RCC 7860 (cell line): ENCODE results near the gene INTS15.

Experiments used
- DNase-seq: peaks from one replicate; pipeline ENCODE4 v3.0.0-alpha.2; 2015; ENCODE audit warnings: low spot score
- FAIRE-seq: peaks from 2 replicates; lab custom pipeline; 2012; peaks lifted over from hg19 to GRCh38; lab: Jason Lieb, UNC

The INTS15 gene

DNA sequence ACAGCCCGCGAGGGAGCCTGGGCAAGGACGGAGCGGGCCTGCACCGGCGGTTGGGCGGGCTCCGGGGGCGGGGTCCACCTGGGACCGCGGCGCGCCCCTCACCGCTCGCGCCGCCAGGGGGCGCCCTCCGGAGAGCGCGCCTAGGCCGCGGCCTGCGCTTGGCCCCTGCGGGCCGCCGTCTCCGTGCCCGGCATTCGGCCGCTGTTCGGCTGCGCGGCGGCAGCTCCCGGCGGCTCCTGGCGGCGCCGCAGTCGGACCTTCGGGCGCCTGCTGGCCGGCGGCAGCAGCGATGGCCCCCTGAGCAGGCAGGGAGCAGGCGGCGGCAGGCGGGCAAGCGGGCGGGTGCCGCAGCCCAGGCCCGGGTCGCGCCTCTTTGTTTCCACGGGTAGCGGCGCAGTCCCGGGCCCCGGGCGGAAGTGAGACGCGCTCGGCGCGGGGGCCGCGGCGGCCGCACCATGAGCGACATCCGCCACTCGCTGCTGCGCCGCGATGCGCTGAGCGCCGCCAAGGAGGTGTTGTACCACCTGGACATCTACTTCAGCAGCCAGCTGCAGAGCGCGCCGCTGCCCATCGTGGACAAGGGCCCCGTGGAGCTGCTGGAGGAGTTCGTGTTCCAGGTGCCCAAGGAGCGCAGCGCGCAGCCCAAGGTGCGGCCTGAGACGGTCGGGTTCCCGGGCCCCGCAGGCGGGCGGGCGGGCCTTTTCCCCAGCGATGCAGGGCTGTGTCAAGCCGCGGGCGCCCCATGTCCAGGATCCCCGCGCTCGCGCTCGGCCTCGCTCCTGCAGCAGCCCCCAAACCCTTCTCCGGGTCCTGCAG lies at the start of gene INTS15:
TSS of gene INTS15 (plus strand) at position 193 of the 816 bp plus-strand sequence. CDS start at position 456, 263 bp downstream.
- DNase-seq, result peak; percentile 54
- FAIRE-seq, result no peak

DNA sequence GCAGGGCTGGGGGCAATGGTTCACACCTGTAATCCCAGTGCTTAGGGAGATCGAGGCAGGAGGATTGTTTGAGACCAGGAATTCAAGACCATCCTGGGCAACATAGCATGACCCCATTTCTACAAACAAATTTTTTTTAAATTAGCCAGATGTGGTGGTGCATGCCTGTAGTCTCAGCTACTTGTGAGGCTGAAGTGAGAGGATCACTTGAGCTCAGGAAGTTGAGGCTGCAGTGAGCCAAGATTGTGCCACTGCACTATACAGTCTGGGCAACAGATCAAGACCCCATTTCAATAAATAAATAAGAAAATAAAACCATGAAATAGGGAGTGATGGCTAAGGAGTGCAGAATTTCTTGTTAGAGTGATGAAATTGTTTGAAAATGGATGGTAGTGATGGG lies 47.5 kb upstream of the INTS15 start:
- no peak for DNase-seq
- no peak for FAIRE-seq

DNA sequence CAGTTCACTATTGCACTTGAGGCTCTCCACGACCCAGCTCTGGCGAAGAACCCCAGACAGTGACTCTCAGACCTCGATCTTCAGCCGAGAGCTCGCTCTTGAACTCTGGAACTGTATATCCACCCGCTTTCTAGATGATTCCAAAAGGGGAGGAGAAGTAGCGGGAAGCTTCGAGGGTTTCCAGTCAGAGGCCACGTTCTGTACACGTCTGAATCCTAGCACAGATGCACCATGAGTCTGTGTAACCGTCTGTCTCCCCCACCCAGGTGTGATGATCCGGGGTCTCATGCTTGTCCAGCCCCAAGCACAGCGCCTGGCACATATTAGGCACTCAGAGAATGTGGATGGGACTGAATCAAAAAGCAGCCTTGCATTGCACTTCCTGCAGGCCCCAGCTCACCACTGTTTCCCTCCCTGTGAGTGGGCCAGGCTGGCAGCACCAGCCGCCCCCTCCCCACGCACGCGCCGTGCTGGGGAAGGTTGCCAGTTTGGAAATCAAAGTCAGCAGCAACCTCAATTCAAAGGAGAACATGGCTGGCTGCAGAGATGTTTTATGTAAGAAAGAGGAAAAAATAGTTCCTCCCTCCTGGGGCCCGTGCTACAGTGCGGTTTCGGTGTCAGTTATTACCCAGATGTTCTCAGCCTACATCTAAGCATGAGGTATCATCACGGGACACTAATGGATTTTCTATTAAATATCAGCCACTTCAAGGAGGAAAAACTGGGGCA lies 44.3 kb upstream of the INTS15 start:
- DNase-seq (no peak), FAIRE-seq (no peak)

DNA sequence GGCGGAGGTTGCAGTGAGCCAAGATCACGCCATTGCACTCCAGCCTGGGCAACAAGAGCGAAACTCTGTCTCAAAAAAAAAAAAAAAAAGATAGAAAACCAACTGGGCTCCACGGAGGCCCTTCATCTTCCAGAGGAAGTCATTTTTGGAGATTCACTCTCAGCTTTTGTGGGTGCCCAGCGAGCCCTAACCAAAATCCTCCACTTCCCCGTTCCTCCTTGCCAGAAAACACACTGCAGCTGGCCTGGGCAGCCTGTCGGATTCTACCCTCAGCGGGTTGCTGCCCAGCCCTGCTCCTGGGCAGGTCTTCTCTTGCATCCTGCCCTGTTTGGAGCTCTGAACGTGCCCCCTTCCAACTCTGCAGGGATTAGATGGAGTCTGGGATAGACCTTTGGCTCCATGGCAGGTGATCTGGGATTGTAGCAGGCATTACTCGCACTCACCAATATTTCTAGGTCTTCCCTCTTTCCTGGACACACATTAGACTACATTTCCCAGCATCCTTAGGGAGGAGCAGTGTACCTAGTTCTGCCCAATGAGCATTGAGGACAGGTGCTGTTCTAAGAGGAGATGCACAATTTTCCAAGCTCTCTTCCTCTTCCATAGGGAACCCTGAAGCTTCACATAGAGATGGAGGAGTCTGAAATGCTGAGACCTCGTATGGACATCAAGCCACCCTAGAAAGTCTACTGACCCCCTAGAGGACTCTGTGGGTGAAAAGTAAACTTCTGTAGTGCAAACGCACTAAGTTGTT lies 43.1 kb upstream of the INTS15 start:
- FAIRE-seq (no peak), DNase-seq (no peak)

DNA sequence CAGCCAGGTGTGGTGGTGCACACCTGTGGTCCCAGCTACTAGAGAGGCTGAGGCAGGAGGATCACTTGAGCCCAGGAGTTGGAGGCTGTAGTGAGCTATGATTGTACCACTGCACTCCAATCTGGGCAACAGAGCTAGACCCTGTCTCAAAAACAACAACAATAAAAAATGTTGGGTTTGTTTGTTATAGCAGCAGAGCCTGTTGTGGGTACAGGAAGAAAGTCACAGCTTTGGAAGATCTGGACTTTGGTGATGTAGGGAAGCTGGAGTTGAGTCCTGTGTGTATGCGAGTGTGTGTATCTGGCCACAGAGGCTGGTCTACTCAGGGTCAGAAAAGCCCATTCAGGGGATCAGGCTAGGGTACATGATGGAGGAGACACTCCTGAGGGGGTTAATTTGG lies 42.4 kb upstream of the INTS15 start:
- FAIRE-seq, result no peak
- DNase-seq, result no peak

DNA sequence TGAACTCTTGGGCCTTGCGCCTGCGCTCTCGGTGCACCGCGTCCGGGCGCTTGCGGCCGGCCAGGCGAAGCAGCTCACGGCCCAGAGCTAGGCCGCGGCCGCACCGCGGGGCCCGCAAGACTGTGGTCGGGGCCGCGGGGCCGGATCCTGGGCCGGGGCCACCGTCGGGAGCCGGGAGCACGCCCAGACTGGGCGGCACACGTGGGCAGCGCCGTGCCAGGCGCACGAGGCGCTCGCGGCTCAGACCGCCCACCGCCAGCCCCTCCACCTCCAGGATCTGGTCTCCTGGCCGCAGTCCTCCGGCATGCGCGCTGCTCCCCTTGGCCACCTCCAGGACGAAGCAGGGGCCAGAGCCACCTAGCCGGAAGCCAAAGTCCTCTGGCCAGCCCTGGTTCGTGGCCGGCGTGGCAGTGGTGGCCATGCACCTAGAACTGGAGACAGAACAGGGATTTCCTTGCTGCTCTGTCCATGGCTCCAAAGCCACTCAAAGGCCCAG lies 38.8 kb upstream of the INTS15 start, which contains the start of gene GRID2IP:
TSS of gene GRID2IP (minus strand) at position 446 of the 496 bp plus-strand sequence. CDS start at position 421, 25 bp downstream.
- DNase-seq, result no peak
- FAIRE-seq, result no peak

DNA sequence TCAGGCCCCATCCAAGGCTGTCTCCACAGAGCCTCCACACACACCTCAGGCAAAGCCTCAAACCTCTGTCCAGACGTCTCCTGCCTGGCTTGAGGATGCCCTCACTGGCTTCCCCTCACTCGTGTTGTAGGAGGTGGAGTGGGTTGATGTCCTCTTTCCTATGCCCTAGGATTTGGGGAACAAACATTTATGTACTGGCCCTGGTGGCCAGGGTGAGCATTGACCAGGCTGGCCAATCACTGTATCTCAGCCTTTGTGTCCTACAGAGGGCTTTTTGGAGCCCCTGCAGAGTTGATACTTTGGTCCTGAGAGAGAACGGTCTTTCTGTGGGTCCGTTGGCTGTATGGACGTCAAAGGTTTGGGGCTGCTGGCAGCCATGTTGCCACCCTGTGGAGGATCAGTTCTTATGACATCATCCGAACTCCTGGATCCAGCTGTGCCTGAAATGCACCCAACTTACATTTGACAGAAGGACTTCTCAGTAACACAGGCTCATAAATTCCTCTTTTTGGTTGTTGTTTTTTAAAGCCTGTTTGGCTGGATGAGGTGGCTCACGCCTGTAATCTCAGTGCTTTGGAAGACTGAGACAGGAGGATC lies 36.3 kb upstream of the INTS15 start:
- FAIRE-seq, result no peak
- no peak for DNase-seq

DNA sequence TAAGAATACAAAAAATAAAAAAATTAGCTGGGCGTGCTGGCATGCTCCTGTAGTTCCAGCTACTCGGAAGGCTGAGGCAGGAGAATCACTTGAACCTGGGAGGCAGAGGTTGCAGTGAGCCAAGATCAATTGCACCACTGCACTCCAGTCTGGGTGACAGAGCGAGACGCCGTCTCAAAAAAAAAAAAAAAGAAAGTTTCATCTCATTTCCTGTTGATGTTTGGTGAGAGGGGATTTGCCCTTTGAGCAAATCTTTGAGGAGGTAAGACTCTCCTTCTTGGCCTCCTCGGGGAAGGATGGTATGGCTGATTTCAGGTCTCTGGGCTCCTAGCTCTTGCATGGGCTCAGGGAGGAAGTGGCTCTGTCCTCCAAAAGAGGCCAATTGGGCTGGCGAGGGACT lies 35.0 kb upstream of the INTS15 start:
- no peak for FAIRE-seq

DNA sequence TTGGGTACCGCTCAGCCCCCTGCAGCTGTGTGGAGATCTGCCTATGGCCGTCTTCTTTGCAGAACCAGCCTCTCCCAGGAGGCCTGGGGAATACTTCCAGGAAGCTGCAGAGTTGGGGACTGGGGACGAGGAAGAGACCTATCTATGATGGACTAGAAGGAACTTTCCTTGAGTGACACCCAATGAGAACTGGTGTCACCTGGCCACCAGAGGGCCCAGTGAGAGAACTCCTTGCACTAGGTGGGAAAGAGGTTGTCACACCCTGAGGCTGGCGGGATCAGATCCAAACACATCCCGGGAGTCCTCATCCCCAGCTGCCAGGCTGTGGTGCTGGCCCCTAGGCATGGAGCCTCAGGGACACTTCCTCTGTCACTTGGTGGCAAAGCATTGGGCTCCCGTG lies 33.6 kb upstream of the INTS15 start:
- DNase-seq (no peak), FAIRE-seq (no peak)

More for the DNA sequence above, 35.0 kb upstream of the INTS15 start:
- no peak for DNase-seq

DNA sequence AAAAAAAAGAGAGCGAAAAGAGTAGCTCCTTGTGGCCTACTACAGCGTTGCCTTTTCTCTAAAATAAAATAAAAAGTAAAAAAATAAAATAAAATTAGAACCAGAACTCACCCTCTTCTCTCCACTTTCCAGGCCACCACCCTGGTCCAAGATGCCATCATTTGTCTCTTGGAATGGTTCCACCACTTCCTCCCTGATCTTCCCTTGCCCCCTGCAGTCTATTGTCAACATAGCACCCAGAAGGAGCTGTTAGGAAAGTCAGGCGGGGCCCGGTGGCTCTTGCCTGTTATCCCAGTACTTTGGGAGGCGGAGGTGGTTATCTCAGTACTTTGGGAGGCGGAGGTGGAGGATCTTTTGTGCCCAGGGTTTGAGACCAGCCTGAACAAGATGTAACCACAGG lies 31.0 kb upstream of the INTS15 start:
- DNase-seq (peak; percentile 29), FAIRE-seq (peak; percentile 18)

DNA sequence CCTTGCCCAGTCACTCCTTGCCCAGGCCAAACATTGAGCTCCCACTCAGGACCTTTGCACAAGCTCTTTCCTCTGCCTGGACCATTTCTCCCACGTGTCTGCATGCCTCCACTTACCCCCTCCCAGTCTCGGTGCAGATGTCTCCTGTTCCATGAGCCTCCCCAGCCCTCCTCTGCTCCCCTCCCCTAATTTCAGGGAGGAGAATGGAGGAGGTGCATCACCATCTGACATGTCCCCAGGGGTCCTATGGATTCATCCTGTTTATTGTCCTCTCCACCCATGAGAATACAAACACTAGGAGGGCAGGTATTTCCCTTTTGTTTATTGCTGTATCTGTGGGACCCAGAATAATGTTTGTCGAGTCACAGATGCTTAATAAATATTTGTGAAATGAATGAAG lies 29.9 kb upstream of the INTS15 start:
- DNase-seq (no peak), FAIRE-seq (no peak)

DNA sequence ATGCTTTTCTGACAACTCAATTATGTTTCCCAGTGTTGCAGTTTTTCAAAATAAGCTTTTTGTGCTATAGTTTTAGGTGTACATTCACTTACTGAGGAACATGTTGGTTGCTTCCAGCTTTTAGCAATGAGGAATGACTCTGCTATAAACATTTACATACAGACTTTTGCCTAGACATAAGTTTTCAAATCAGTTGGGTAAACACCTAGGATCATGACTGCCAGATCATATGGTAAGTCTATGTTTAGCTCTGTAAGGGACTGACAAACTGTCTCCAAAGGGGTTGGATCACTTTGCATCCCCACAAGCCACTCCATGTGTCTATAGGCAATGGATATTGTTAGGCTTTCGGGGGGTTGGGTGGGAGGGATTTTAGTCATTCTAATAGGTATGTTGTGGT lies 27.7 kb upstream of the INTS15 start:
- DNase-seq, result no peak
- FAIRE-seq, result no peak

DNA sequence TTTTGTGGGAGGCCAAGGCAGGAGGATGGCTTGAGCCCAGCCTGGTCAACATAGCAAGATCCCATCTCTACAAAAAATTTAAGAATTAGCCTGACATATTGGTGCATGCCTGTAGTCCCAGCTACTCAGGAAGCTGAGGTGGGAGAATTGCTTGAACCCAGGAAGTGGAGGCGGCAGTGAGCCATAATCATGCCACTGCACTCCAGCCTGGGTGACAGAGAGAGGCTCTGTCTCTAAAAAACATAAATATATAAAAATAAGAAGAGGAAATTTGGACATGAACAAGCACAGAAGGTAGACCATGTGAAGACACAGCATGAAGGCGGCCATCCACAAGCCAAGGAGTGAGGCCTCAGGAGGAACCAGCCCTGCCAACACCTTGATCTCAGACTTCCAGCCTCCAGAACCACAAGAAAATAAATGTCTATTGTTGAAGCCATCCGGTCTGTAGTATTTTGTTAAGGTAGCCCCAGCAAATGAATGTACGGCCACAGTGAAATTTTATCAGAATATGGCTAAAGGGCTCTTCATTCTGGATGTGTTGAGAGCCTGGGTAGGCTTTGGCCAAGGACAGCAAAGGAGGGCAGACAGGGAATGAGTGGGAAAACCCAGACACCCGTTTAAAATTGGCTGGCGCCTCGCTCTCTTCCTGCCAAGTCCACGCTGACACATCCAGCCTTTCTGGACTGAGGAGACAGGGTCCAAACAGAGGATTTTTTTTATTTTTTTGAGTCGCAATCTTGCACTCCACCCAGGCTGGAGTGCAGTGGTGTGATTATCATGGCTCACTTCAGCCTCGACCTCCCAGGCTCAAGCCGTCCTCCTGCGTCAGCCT lies 25.7 kb upstream of the INTS15 start:
- DNase-seq (no peak), FAIRE-seq (no peak)

DNA sequence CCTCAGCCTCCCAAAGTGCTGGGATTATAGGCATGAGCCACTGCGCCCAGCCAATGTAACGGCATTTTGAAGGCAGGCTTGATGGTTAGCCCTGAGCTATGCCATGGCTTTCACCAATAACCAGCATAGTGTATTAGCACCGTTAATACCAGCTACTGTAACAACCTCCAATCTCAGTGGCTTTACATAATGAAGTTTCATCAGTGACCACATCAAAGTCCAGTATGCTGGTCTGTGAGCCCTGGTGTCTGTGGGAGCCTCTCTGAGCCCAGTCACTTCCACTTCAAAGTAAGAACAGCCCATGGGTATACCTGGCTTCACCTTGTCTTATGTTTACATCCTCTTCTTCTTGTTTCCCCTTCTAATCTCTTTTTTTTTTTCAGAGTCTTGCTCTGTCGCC lies 24.2 kb upstream of the INTS15 start:
- no peak for DNase-seq
- no peak for FAIRE-seq

DNA sequence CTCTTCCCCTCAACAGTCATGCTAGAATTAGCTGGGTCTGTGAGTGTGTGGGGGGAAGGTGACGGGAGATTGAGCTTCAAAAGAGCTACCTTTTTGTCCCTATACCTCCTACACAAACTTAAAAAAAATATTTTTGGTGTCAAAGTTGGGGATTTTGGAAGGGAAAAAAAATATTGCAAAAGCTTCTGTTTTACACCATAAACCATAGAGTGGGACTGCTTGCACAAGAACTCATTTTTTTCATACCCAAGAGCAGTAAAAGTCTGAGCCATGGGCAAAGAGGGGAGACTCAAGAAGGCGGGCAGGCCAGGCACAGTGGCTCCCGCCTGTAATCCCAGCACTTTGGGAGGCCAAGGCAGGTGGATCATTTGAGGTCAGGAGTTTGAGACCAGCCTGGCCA lies 21.9 kb upstream of the INTS15 start:
- FAIRE-seq (no peak), DNase-seq (no peak)

DNA sequence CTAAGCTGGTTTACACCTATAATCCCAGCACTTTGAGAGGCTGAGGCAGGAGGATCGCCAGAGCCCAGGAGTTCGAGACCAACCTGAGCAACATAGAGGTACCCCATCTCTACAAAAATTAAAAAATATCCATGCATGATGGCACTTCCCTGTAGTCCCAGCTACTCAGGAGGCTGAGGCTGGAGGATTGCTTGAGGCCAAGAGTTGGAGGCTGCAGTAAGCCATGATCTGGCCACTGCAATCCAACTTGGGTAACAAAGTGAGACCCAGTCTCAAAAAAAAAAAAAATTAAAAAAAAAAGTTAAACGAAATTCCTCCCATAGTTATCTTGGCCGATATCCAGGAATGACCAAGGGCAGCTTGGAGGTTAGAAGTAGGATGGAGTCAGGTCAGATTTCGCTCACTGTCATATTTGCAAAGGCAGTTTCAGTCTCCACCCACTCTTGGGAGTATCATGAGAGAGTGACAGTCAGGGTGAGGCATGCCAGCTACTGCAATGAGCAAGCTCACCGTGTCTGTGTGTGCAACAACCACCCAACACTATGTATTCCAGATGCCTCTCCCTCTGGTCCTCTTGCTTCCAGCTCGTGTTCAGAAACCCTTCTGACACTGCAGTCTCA lies 18.6 kb upstream of the INTS15 start:
- no peak for DNase-seq
- FAIRE-seq, result no peak

DNA sequence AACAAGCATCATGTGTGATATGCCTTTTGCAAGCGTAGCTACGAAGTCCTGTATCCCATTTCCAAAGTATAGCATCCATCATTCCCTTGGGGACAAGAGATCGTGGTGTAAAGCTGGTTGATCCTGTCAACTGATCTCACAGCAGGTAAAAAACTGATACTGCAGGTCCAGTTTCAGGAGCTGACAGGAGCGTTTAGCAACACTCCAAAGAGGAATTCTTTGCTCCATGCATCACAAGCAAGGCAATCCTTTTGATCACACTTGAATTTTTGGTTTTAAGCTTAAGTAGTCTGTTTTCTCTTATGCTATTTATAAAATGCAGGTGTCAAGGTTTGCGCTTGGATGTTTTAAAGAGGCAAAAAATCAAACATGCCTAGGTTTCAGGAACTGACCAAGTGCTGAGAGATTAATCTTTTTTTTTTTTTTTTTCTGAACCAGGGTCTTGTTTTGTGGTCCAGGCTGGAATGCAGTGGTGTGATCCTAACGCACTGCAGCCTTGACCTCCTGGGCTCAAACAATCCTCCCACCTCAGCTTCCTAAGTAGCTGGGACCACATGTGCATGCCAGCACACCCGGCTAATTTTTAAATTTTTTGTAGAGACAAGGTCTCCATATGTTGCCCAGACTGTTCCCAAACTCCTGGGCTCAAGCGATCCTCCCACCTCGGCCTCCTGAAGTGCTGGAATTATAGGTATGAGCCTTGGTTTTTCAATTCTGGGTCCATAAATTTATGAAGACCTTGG lies 14.4 kb upstream of the INTS15 start:
- FAIRE-seq, result no peak

DNA sequence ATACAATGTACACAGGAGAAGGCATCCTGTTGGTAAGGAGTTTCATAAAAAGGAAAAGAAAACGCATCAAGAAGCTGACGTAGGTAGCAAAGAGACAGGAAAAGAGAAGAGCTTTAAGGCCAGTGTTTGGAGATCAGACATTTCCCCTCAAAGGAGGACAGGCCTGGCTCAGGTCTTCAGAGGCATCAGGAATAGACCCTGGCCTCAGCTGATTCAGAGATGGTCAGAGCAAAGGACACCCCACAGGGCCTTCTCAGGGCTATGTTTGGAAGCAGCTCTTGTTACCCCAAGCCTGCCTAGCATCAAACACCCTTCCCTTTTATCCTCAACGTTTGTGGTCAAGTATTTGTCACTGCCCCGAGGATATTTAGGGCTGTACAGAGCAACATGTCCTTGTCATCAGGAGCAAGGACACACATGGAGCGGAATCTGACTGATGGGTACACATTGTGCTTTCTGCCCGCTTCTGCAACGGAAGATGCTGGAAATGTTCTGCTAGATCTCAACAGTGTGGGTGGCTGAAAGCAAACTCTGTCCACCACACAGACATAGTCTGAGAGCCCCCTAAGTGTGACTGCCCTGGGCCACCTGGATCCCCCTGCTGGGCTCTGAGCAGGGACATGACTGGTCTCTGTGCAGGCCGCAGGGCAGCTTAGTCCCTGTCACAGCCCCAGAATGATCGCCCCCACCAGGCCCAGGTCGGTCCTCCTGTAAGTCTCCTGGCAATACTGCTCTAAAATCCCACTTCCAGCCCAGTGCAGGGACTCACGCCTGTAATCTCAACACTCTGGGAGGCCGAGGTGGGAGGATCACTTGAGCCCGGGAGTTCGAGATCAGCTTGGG lies 13.6 kb upstream of the INTS15 start:
- no peak for DNase-seq
- FAIRE-seq, result no peak

More for the DNA sequence above, 14.4 kb upstream of the INTS15 start:
- DNase-seq, result no peak
